Keratinocyte (primary cell): ENCODE results near the gene TRIM69. TPM values are rescaled to one million over a fixed set of nuclear protein-coding genes. Genes with fewer than 3 reads are reported as not detected.

Source experiments
- DNase-seq: peaks from one replicate; pipeline ENCODE4 v3.0.0-alpha.2; 2011; ENCODE audit warnings: low read depth, missing footprints, low spot score
- FAIRE-seq: peaks from 2 replicates; lab custom pipeline; 2011; peaks lifted over from hg19 to GRCh38; lab: Jason Lieb, UNC
- H2AFZ ChIP-seq: 2 replicates; pipeline ENCODE4 v1.6.0; 2012; ENCODE audit warnings: low read length, control low read depth, inconsistent platforms; ENCODE audit not compliant: control insufficient read depth
- H3K27ac ChIP-seq: 2 replicates; pipeline ENCODE4 v1.5.1; 2011; ENCODE audit warnings: low read length; ENCODE audit not compliant: control insufficient read depth, insufficient read depth
- H3K27me3 ChIP-seq: 3 replicates; pipeline ENCODE4 v1.6.0; 2011; ENCODE audit warnings: low read length; ENCODE audit not compliant: control insufficient read depth, insufficient read depth; ENCODE audit errors: extremely low read depth
- H3K36me3 ChIP-seq, 2 experiments: 2 replicates in 1 of 2; 3 replicates in 1 of 2; pipeline ENCODE4 v1.5.1; 2011; ENCODE audit warnings: low read length in 2 of 2, mild to moderate bottlenecking in 1 of 2; ENCODE audit not compliant: control insufficient read depth in 2 of 2, insufficient read depth in 2 of 2; ENCODE audit errors: extremely low read depth in 1 of 2
- H3K4me1 ChIP-seq: 3 replicates; pipeline ENCODE4 v1.5.1; 2011; ENCODE audit warnings: low read length; ENCODE audit not compliant: control insufficient read depth, insufficient read depth; ENCODE audit errors: extremely low read depth
- H3K4me2 ChIP-seq: 3 replicates; pipeline ENCODE4 v1.6.0; 2011; ENCODE audit warnings: low read depth, low read length; ENCODE audit not compliant: control insufficient read depth, insufficient read depth; ENCODE audit errors: extremely low read depth
- H3K4me3 ChIP-seq, 3 experiments: fragments of 200-600 bp in 1 of 3; sonication (generic) in 1 of 3; 2 replicates in 2 of 3; 3 replicates in 1 of 3; pipeline ENCODE4 v1.5.1; 2011 to 2016; ENCODE audit warnings: low read length in 3 of 3, mild to moderate bottlenecking in 3 of 3, control low read depth in 2 of 3, inconsistent platforms in 1 of 3, low read depth in 1 of 3, mixed read lengths in 1 of 3, mixed run types in 1 of 3, moderate library complexity in 1 of 3; ENCODE audit not compliant: control insufficient read depth in 2 of 3, insufficient read depth in 2 of 3; ENCODE audit errors: extremely low read depth in 1 of 3
- H3K79me2 ChIP-seq: 2 replicates; pipeline ENCODE4 v1.6.0; 2012; ENCODE audit warnings: low read length; ENCODE audit not compliant: control insufficient read depth, insufficient read depth
- H3K9ac ChIP-seq: 3 replicates; pipeline ENCODE4 v1.6.0; 2011; ENCODE audit warnings: low read length; ENCODE audit not compliant: control insufficient read depth, insufficient read depth; ENCODE audit errors: extremely low read depth
- H3K9me1 ChIP-seq: 3 replicates; pipeline ENCODE4 v1.6.0; 2011; ENCODE audit warnings: low read length; ENCODE audit not compliant: control insufficient read depth, insufficient read depth; ENCODE audit errors: extremely low read depth
- H3K9me3 ChIP-seq: 2 replicates; pipeline ENCODE4 v1.5.1; 2012; ENCODE audit warnings: low read depth, low read length; ENCODE audit not compliant: control insufficient read depth
- H4K20me1 ChIP-seq: 3 replicates; pipeline ENCODE4 v1.6.0; 2011; ENCODE audit warnings: low read length; ENCODE audit not compliant: control insufficient read depth, insufficient read depth; ENCODE audit errors: extremely low read depth
- EZH2 ChIP-seq: IDR thresholded peaks from one replicate; pipeline ENCODE4 v1.6.1; 2012; ENCODE audit warnings: inconsistent platforms, mild to moderate bottlenecking, low read length, moderate library complexity
- dilution Hi-C: fragments of 300-500 bp; cut with MboI; formaldehyde crosslinking; loops from one replicate; pipeline ENCODE4 v1.7.0; 2020; ENCODE audit warnings: low sequenced_read_pairs; ENCODE audit not compliant: extremely low pct_ligation_motif_present
- polyA plus RNA-seq, 5 experiments: library from polyadenylated mRNA; depleted of rRNA in 3 of 5; stranded (reverse) in 3 of 5; stranded (forward) in 1 of 5; unstranded in 1 of 5; fragments of >200 nt; gene quantifications; 1 replicate in 1 of 5; 2 replicates in 3 of 5; 3 replicates in 1 of 5; pipeline versions ENCODE4 v1.2.1 to v1.2.3, GENCODE V29; 2011 to 2012; ENCODE audit warnings: missing spikeins in 2 of 5, low read depth in 1 of 5, low replicate concordance in 1 of 5
- TF ChIP-seq, protein P1 (sequence below), 3 experiments: IDR thresholded peaks in 1 of 3; conservative IDR thresholded peaks in 1 of 3; optimal IDR thresholded peaks in 1 of 3; 2 replicates in 2 of 3; 3 replicates in 1 of 3; pipeline versions ENCODE3 to v1.5.1; 2011; ENCODE audit warnings: low read length in 3 of 3, mild to moderate bottlenecking in 3 of 3, moderate library complexity in 2 of 3, control low read depth in 1 of 3, inconsistent platforms in 1 of 3; ENCODE audit not compliant: insufficient read depth in 2 of 3; ENCODE audit errors: extremely low read depth in 1 of 3

The TRIM69 gene
- polyA plus RNA-seq, 1 donor (not counting 4 experiments of a cell fraction or from before 2014, with no cell fraction given), result 11.0 TPM

GRCh38 chr15:44692659-44693058 is 43.7 kb upstream of the TRIM69 start:
- Histone ChIP-seq H3K9me1 (no peaks in the 10 kb centered on the region), H3K27me3 (no peaks in the 10 kb centered on the region), H3K4me3 (no peak overlapping the region), H3K9ac (no peak overlapping the region), H3K27ac (no peak overlapping the region), H3K4me2 (no peak overlapping the region), H3K9me3 (no peaks in the 10 kb centered on the region), H3K4me1 (no peaks in the 10 kb centered on the region), H3K79me2 (no peaks in the 10 kb centered on the region), H2AFZ (no peak overlapping the region), H4K20me1 (no peaks in the 10 kb centered on the region), H3K36me3 (no peaks in the 10 kb centered on the region)
- TF ChIP-seq, protein P1, sequence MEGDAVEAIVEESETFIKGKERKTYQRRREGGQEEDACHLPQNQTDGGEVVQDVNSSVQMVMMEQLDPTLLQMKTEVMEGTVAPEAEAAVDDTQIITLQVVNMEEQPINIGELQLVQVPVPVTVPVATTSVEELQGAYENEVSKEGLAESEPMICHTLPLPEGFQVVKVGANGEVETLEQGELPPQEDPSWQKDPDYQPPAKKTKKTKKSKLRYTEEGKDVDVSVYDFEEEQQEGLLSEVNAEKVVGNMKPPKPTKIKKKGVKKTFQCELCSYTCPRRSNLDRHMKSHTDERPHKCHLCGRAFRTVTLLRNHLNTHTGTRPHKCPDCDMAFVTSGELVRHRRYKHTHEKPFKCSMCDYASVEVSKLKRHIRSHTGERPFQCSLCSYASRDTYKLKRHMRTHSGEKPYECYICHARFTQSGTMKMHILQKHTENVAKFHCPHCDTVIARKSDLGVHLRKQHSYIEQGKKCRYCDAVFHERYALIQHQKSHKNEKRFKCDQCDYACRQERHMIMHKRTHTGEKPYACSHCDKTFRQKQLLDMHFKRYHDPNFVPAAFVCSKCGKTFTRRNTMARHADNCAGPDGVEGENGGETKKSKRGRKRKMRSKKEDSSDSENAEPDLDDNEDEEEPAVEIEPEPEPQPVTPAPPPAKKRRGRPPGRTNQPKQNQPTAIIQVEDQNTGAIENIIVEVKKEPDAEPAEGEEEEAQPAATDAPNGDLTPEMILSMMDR (optimal IDR thresholded peaks at IDR 0.05 in 1 of 3, IDR thresholded peaks at IDR 0.05 in 1 of 3, conservative IDR thresholded peaks at IDR 0.05 in 1 of 3; ENCODE audit: extremely low read depth in 1 of 3, insufficient read depth in 2 of 3, low read length in 3 of 3), result no peak
- TF ChIP-seq EZH2, result no peak
- FAIRE-seq (no peak), DNase-seq (no peak)
- dilution Hi-C loops, result no loop called here

DNA sequence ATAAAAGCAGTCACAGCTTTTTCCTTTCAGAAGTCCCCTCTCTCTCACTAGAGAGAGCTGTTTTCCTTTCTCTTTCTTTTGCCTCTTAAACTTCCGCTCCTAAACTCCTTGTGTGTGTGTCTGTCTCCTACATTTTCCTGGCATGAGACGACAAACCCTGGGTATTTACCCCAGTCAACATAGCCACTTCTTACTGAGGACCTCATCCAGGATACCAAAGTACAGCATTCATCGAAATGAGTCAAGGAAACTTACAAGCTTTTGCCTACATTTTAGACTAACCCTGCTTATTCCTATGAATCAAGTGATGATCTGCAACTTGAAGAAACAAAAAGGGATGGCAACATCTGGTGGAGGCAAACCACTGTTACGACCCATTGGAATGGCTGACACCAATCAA is 41.9 kb upstream of the TRIM69 start:
- Histone ChIP-seq H3K27ac (no peak overlapping the region), H3K4me2 (no peak overlapping the region), H3K9me1 (no peaks in the 10 kb centered on the region), H3K36me3 (no peaks in the 10 kb centered on the region), H3K4me1 (no peaks in the 10 kb centered on the region), H3K27me3 (no peaks in the 10 kb centered on the region), H3K9me3 (no peaks in the 10 kb centered on the region), H3K9ac (no peak overlapping the region), H3K4me3 (no peak overlapping the region), H3K79me2 (no peaks in the 10 kb centered on the region), H4K20me1 (no peaks in the 10 kb centered on the region), H2AFZ (no peak overlapping the region)
- FAIRE-seq (no peak), DNase-seq (no peak)
- no peak for TF ChIP-seq EZH2
- TF ChIP-seq, protein P1 (optimal IDR thresholded peaks at IDR 0.05 in 1 of 3, IDR thresholded peaks at IDR 0.05 in 1 of 3, conservative IDR thresholded peaks at IDR 0.05 in 1 of 3; ENCODE audit: extremely low read depth in 1 of 3, insufficient read depth in 2 of 3, low read length in 3 of 3), result no peak
- dilution Hi-C loops, result no loop called here
